GM19328 (cell line): ENCODE measurements around the gene LRSAM1.

Source experiments
- ATAC-seq: cut with Tn5 transposase; IDR thresholded peaks from one replicate; pipeline ENCODE4 v1.9.1; 2021; ENCODE audit warnings: mild to moderate bottlenecking, moderate library complexity; ENCODE audit not compliant: unreplicated experiment

Gene LRSAM1

DNA sequence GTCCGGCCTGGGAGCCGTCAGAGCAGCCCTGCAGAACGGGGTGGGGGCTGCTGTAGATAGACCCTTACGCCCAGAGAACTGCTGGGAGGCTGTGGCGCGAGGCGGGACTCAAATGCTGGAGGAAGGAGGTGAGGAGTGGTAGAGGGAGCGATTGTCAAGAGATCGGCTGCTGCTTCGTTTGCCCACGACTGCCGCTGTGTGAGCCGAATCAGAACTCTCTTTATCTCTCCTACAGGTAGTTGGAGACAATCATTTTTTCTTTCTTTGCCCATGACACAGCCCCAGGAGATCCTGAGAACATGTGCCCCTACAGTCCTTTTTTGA lies 26.7 kb upstream of the LRSAM1 start:
- ATAC-seq: no peak

- ATAC-seq: no peak
These were observed 24.6 kb upstream of the LRSAM1 start for GRCh38 chr9:127426756-127427155.

DNA sequence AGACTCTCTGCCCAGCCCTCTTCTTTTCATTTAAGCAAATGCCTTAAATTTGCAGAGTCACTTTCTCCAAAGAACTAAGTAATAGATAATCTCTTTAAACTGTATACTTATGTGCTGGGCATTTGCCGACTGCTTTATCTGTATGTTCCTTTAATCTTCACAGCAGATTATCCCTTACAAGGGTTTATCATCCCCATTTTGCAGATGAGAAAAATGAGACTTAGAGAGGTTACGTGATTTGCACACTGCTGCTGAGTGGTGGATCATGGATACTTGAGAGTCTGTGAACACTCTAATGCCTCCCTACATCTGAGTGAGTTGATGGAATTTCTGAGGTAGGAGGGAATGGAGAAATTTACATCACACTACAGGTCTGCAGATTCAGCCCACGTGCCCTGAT lies 23.0 kb upstream of the LRSAM1 start:
- no peak for ATAC-seq

DNA sequence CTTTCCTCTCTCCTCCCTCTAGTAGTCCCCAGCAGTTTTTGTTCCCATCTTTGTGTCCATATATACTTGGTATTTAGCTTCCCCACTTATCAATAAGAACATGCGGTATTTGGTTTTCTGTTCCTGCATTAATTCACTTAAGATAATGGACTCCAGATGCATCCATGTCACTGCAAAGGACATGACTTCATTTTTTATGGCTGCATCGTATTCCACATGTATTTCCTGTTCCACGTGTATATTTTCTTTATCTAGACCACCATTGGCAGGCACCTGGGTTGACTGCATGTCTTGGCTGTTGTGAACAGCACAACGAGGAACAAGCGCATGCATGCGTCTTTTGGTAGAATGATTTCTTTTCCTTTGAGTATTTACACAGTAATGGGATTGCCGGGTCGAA lies 20.9 kb upstream of the LRSAM1 start:
- ATAC-seq: no peak

DNA sequence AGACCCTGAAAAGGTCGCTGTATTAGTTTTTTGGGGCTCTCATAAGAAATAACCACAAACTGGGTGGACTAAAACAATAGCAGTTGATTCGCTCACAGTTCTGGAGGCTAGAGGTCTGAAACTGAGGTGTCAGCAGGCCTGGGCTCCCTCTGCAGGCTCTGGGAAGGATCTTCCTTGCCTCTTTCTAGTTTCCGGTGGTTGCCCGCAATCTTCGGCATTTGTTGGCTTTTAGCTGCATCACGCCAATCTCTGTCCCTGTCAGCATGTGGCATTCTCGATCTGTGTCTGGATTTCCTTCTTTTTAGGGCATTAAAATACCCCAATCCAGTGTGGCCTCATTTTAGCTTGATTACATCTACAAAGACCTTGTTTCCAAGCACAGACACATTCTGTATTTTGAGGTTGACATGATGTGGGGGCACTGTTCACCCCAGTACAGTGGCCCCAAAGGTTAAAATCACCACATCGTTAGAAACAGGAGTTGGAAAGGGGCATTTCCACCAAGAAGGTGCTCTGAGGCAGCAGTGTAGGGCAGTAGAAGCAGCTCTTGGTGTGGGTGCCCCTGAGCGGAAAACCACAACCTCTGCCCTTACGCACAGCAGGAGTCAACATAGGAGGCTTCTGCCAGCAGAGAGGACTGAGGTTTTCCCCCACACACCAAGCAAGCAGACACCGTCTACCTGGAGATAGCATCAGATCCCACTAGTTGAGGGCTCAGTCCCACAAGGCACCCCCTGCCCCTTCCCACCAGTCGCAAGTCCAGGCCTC lies 13.6 kb upstream of the LRSAM1 start:
- no peak for ATAC-seq

DNA sequence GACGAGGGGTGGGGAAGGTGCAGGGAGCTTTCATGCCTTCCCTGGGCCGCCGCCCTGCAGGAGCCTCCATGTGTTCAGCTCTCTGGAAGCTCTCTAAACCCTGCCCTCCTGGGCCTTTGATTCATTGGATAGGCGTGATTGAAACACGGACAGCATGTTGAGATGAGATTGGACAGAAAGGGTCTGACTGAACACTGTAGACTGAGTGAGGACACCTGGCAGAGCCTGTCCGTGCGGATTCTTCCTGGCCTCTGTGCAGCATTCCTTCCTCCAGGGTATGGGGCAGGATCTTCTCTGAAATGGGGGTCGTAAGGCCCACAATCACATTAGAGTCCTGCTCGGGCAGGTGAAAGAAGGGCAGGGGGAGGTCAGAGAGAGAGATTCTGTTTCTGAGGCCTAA lies 12.9 kb upstream of the LRSAM1 start:
- ATAC-seq: no peak

- no peak for ATAC-seq
These were observed 6.9 kb upstream of the LRSAM1 start for GRCh38 chr9:127444283-127444920.

DNA sequence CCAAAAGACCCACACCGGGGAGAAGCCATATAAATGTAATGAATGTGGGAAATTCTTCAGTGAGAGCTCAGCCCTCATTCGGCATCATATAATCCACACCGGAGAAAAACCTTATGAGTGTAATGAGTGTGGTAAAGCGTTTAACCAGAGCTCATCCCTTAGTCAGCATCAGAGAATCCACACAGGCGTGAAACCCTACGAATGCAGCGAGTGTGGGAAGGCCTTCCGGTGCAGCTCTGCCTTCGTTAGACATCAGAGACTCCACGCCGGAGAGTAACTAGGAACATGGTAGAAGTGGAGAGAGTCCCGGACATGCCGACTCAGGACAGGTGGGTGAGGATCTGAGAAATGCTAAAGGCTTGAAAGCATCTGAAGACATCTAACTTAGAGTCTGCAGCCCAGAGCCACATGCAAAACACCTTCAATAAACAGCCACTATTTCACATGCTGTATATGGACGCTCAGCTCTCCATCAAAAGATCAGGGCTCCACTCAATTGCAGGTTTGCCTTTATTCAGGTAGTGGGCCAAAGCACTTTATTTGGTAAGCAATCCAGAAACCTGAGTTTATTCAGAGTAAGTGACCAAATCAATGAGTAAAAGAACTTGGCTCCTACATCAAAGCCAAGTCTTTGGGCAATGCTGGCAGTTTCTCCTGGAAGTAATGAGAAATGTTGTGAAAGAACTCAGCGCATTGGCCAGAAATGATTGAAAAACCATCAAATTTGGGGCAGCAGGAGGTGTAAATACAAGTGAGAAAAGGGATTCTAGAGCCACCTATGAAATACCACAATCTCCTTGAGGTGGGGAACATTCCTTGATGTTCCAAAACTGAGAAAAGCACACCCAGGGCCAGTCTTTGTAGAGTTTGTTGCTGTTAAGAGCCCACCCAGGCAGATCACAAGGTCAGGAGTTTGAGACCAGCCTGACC lies 6.1 kb upstream of the LRSAM1 start:
- ATAC-seq: no peak

DNA sequence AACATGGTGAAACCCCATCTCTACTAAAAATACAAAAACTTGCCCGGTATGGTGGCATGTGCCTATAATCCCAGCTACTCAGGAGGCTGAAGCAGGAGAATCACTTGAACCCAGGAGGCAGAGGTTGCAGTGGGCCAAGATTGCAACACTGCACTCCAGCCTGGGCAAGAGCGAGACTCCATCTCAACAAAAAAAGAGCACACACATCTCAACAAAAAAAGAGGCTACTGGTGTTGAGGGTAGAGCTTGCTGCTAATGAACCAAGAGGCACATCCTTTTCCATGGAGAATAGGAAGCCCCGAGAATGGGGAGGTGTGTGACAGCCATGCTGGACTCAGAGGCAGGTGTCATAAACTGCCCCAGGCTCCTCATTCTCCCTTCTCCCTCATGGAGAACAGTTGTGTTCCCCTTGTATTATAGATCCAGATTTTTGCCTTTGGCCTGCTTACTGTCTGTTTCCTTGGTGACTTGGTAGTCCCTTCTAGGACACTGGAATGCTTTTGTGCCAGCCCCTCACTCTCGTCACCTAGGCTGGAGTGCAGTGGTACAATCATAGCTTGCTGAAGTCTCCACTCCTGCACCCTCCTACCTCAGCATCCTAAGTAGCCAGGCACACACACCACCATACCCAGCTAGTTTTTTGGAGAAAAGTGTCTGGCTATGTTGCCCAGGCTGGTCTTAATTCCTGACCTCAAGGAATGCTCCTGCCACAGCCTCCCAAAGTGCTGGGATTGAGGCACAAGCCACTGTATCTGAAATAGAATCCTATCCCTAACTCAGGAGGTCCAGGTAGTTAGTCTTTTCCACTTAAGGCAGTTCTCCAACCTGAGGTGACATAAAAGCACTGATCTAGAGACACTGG lies 5.2 kb upstream of the LRSAM1 start:
- ATAC-seq: no peak

GRCh38 chr9:127446713-127447415 lies 4.4 kb upstream of the LRSAM1 start:
- no peak for ATAC-seq

DNA sequence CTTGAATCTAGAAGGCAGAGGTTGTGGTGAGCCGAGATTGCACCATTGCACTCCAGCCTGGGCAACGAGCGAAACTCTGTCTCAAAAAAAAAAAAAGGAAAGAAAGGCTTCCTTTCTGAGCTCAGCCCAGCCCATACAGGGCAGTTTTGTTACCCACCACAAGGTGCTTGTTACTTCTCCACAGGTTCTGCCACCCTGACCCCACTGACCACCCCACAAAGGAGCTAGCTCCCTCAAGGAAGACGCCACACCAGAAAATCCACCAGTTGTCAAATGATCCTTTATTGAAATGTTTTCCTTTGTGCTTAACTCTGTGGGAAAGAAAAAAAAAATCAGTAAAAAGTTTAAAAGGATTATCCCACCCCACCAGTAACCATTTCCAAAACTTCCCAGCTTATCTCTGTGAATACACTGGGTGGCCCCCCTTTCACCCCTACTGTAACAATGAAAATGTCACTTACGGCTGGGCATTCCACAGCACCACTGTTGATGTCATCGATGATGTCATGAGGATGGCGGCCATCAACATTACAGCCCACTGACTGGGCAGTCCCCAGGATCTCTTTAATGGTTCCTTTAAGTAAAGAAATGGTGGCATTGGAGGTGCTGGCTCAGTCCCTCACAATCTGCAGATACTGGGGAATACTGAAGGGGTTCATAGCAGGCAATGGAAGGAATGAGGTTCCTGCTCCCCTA lies 3.7 kb upstream of the LRSAM1 start:
- ATAC-seq: no peak

DNA sequence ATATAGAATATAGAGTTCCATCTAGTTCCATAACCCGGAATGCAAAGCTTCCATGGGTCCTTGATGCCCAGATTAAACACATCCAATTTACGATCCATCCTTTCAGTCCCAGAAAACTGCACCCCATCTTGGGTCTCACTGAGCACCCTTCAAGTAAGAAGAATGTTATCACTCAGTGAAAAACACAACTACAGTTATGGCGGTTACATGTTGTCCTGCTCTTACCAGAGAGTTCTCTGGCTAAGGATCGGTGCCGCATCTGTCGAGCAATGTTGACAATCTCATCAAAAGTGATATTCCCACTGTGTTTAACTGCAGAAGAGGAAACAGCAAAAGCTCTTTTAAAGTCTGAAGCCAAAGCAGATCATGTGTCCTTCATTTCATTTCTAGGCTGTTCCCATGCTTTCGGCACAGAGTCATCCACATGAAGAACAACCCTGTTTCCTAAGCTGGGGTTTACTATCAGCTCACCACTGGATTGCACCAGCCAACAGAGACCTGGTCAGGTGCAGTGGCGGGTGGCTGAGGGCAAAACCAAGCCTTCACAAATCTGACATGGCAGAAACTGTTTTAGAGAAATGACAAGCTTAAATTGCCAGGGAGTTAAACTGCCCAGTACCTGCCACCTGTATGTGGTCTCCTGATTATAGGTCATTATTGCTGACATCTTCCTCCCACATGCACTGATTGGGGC lies 3.1 kb upstream of the LRSAM1 start:
- ATAC-seq: no peak

- ATAC-seq: no peak
These were observed 1.9 kb upstream of the LRSAM1 start for GRCh38 chr9:127449332-127449966.

- no peak for ATAC-seq
These were observed 1.0 kb upstream of the LRSAM1 start for GRCh38 chr9:127450243-127450760.

DNA sequence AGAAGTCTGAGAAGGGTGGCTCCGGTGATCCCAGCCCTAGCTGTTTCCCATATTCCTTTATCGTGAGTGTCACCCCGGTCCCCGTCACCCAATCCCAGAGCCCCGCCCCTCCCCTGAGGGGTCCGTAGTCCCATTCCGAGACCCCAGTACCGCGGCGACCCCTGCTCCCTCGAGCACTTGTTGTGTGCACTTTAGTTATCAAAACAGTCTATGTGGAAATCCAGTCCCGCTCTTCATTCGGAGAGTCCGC lies 223 bp downstream of the LRSAM1 start:
- ATAC-seq: no peak

GRCh38 chr9:127451858-127452656 lies 747 bp downstream of the LRSAM1 start:
- no peak for ATAC-seq

GRCh38 chr9:127452691-127453090 lies 1.4 kb downstream of the LRSAM1 start:
- no peak for ATAC-seq
